K562 (cell line): Measurements from ENCODE around the gene CCNDBP1. TPM values are rescaled to one million over a fixed set of nuclear protein-coding genes. Genes with fewer than 3 reads are reported as not detected.

ENCODE experiments used
- ADNP ChIP-seq: fragments of 200-800 bp; sonication (Bioruptor generic); IDR thresholded peaks from 2 replicates; pipeline ENCODE4 v1.6.1; 2016; ENCODE audit warnings: missing genetic modification characterization, missing compliant biosample characterization
- GATA2 ChIP-seq: sonication (generic); formaldehyde crosslinking; IDR thresholded peaks from 2 replicates; pipeline ENCODE4 v1.4.0; 2020; ENCODE audit warnings: mild to moderate bottlenecking, missing genetic modification reagents
- HDGF ChIP-seq: fragments of 450-650 bp; IDR thresholded peaks from 2 replicates; pipeline ENCODE4 v1.6.1; 2016
- HMG20B ChIP-seq: fragments of 250-450 bp; sonication (Bioruptor Pico); IDR thresholded peaks from 2 replicates; pipeline ENCODE4 v1.5.0; 2021; ENCODE audit warnings: mild to moderate bottlenecking
- HNRNPK ChIP-seq: fragments of 200-400 bp; formaldehyde crosslinking; IDR thresholded peaks from one replicate; pipeline ENCODE4 v1.6.1; 2018; ENCODE audit warnings: mild to moderate bottlenecking, low read depth, low read length; ENCODE audit not compliant: poor library complexity, severe bottlenecking
- HNRNPLL ChIP-seq: fragments of 200-400 bp; formaldehyde crosslinking; IDR thresholded peaks from 2 replicates; pipeline ENCODE4 v1.6.1; 2017; ENCODE audit warnings: low read length, low read depth, mild to moderate bottlenecking; ENCODE audit not compliant: poor library complexity, severe bottlenecking
- MAFG ChIP-seq: fragments of 450-650 bp; conservative IDR thresholded peaks from 2 replicates; pipeline ENCODE4 v1.6.1; 2016; ENCODE audit warnings: missing genetic modification characterization, missing compliant biosample characterization
- POU5F1 ChIP-seq: fragments of 150-350 bp; IDR thresholded peaks from 2 replicates; pipeline ENCODE4 v1.6.1; 2014; ENCODE audit warnings: borderline replicate concordance, low read length, low read depth, mild to moderate bottlenecking; ENCODE audit not compliant: partially characterized antibody
- RAD21 ChIP-seq, 2 experiments: fragments of 250-450 bp in 1 of 2; fragments of 450-650 bp in 1 of 2; sonication (Bioruptor Pico) in 1 of 2; formaldehyde crosslinking in 1 of 2; IDR thresholded peaks in 1 of 2; conservative IDR thresholded peaks in 1 of 2; 2 replicates each; pipeline versions ENCODE4 v1.4.0 to v1.8.0; 2020 to 2022; ENCODE audit warnings: mild to moderate bottlenecking in 2 of 2, moderate library complexity in 1 of 2
- RB1 ChIP-seq: fragments of 450-650 bp; IDR thresholded peaks from 2 replicates; pipeline ENCODE4 v1.6.1; 2017; ENCODE audit warnings: low read depth, mild to moderate bottlenecking
- SMC3 ChIP-seq: conservative IDR thresholded peaks from 2 replicates; pipeline ENCODE4 v1.6.1; 2011; ENCODE audit warnings: low read depth, low read length, improper control_type of control experiment; ENCODE audit not compliant: insufficient read depth
- SNIP1 ChIP-seq: fragments of 450-650 bp; IDR thresholded peaks from 2 replicates; pipeline ENCODE4 v1.7.1; 2017; ENCODE audit warnings: low read depth, mild to moderate bottlenecking
- ZNF41 ChIP-seq: fragments of 250-450 bp; sonication (Bioruptor Pico); conservative IDR thresholded peaks from 2 replicates; pipeline ENCODE4 v1.4.0; 2020; ENCODE audit warnings: mild to moderate bottlenecking
- ZNF707 ChIP-seq: fragments of 250-450 bp; sonication (Bioruptor Pico); conservative IDR thresholded peaks from 2 replicates; pipeline ENCODE4 v1.8.0; 2022; ENCODE audit warnings: inconsistent platforms, mild to moderate bottlenecking, moderate library complexity
- polyA plus RNA-seq, 8 experiments: library from polyadenylated mRNA; depleted of rRNA in 4 of 8; stranded (reverse) in 5 of 8; unstranded in 3 of 8; fragments of >200 nt; fragmentation: Nextera tagmentation in 2 of 8; fragmentation: Illumina TruSeq in 1 of 8; extraction: Ambion mirVana in 2 of 8; extraction: Trizol in 1 of 8; gene quantifications; 2 replicates each; pipeline versions ENCODE4 v1.2.1 to v1.2.3, GENCODE V29; 2011 to 2014; ENCODE audit warnings: inconsistent platforms in 1 of 8, missing spikeins in 1 of 8
- total RNA-seq, 7 experiments: library from RNA; depleted of rRNA in 6 of 7; stranded (reverse); fragments of >200 nt in 6 of 7; fragmentation: Illumina TruSeq in 2 of 7; extraction: Trizol in 2 of 7; gene quantifications; 2 replicates each; pipeline versions ENCODE4 v1.2.1 to v1.2.3, GENCODE V29; 2011 to 2021; ENCODE audit warnings: low replicate concordance in 1 of 7
- TF ChIP-seq, protein P1 (sequence below): fragments of 450-650 bp; formaldehyde crosslinking; IDR thresholded peaks from 2 replicates; pipeline ENCODE4 v1.4.0; 2020; ENCODE audit warnings: mild to moderate bottlenecking, moderate library complexity
- TF ChIP-seq, protein P2 (sequence below), 2 experiments: IDR thresholded peaks; 2 replicates each; pipeline ENCODE4 v1.6.1; 2012; ENCODE audit warnings: improper control_type of control experiment in 2 of 2, low read depth in 2 of 2, low read length in 2 of 2, borderline replicate concordance in 1 of 2
- TF ChIP-seq, protein P3 (sequence below): sonication (generic); formaldehyde crosslinking; IDR thresholded peaks from 2 replicates; pipeline ENCODE4 v1.8.0; 2023; ENCODE audit warnings: mild to moderate bottlenecking, missing genetic modification reagents
- TF ChIP-seq, protein P4 (sequence below): fragments of 450-650 bp; IDR thresholded peaks from 2 replicates; pipeline ENCODE4 v1.6.1; 2017; ENCODE audit warnings: antibody characterized with exemption, mild to moderate bottlenecking

The CCNDBP1 gene
- total and polyA plus RNA-seq, 9 of the 15 experiments (the other 6 are each of a cell fraction or from before 2014, with no cell fraction given) = 37.0 to 111 (median 55.5) TPM

DNA sequence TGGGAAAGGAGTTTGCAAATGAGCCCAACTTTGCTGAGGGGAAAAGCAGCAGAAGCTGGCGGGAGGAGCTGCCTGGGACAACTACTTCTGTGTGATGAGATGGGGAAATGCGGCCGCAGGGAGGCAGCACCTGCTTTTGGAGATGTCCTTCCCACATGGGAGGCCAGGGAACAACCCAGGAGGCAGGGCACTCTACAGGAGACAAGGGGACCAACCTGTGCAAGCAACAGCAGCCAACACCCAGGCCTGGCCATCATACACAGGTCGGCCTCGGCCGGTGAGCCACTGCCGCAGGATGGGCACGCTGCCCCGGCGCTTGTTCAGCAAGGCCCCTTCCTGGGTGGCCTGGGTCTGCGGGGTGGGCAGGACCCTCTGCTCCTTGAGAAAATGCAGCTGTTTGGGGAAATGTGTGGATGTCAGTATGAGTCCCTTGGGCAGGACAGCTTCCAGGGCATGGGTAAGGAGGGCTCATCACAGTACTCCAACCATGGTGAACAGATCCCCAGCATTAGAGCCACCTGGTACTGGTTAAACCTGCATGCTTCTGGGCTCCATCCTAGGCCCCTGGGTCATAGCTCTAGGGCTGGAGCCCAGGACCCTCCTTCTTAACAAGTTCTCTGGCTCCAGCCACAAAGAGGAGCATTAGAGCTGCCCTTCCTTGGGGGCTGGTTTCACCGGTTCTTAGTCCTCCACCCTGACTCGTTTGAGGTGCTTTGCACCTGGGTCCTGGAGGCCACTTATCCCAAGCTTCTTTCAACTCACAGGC, 24.0 kb downstream of the CCNDBP1 start (continued):
- TF ChIP-seq HNRNPLL = no peak
- TF ChIP-seq GATA2 = no peak
- TF ChIP-seq ADNP = no peak
- TF ChIP-seq ZNF707 (CRISPR knock-in tag) = no peak
- no peak for TF ChIP-seq HMG20B (CRISPR knock-in tag)
- TF ChIP-seq RAD21 (CRISPR knock-in tag; conservative IDR thresholded peaks at IDR 0.05 in 1 of 2, IDR thresholded peaks at IDR 0.05 in 1 of 2) = peak; percentile 63 to 83
- TF ChIP-seq, protein P1, sequence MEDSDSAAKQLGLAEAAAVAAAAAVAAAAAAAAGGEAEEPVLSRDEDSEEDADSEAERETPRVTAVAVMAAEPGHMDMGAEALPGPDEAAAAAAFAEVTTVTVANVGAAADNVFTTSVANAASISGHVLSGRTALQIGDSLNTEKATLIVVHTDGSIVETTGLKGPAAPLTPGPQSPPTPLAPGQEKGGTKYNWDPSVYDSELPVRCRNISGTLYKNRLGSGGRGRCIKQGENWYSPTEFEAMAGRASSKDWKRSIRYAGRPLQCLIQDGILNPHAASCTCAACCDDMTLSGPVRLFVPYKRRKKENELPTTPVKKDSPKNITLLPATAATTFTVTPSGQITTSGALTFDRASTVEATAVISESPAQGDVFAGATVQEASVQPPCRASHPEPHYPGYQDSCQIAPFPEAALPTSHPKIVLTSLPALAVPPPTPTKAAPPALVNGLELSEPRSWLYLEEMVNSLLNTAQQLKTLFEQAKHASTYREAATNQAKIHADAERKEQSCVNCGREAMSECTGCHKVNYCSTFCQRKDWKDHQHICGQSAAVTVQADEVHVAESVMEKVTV = peak; percentile 40; the same call in 1 of the 2 replicates
- 0 out of 2 replicates have a peak, but pooled peaks have one; percentile 29 for TF ChIP-seq RB1
- TF ChIP-seq, protein P2, sequence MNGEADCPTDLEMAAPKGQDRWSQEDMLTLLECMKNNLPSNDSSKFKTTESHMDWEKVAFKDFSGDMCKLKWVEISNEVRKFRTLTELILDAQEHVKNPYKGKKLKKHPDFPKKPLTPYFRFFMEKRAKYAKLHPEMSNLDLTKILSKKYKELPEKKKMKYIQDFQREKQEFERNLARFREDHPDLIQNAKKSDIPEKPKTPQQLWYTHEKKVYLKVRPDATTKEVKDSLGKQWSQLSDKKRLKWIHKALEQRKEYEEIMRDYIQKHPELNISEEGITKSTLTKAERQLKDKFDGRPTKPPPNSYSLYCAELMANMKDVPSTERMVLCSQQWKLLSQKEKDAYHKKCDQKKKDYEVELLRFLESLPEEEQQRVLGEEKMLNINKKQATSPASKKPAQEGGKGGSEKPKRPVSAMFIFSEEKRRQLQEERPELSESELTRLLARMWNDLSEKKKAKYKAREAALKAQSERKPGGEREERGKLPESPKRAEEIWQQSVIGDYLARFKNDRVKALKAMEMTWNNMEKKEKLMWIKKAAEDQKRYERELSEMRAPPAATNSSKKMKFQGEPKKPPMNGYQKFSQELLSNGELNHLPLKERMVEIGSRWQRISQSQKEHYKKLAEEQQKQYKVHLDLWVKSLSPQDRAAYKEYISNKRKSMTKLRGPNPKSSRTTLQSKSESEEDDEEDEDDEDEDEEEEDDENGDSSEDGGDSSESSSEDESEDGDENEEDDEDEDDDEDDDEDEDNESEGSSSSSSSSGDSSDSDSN (IDR thresholded peaks at IDR 0.05; ENCODE audit: borderline replicate concordance in 1 of 2, low read depth in 2 of 2, low read length in 2 of 2) = no peak
- no peak for TF ChIP-seq HDGF
- TF ChIP-seq, protein P3, sequence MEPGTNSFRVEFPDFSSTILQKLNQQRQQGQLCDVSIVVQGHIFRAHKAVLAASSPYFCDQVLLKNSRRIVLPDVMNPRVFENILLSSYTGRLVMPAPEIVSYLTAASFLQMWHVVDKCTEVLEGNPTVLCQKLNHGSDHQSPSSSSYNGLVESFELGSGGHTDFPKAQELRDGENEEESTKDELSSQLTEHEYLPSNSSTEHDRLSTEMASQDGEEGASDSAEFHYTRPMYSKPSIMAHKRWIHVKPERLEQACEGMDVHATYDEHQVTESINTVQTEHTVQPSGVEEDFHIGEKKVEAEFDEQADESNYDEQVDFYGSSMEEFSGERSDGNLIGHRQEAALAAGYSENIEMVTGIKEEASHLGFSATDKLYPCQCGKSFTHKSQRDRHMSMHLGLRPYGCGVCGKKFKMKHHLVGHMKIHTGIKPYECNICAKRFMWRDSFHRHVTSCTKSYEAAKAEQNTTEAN = no peak
- TF ChIP-seq HNRNPK = no peak
- no peak for TF ChIP-seq ZNF41 (CRISPR knock-in tag)
- TF ChIP-seq SNIP1 = no peak
- no peak for TF ChIP-seq POU5F1
- peak; percentile 76 for TF ChIP-seq SMC3
- TF ChIP-seq, protein P4, sequence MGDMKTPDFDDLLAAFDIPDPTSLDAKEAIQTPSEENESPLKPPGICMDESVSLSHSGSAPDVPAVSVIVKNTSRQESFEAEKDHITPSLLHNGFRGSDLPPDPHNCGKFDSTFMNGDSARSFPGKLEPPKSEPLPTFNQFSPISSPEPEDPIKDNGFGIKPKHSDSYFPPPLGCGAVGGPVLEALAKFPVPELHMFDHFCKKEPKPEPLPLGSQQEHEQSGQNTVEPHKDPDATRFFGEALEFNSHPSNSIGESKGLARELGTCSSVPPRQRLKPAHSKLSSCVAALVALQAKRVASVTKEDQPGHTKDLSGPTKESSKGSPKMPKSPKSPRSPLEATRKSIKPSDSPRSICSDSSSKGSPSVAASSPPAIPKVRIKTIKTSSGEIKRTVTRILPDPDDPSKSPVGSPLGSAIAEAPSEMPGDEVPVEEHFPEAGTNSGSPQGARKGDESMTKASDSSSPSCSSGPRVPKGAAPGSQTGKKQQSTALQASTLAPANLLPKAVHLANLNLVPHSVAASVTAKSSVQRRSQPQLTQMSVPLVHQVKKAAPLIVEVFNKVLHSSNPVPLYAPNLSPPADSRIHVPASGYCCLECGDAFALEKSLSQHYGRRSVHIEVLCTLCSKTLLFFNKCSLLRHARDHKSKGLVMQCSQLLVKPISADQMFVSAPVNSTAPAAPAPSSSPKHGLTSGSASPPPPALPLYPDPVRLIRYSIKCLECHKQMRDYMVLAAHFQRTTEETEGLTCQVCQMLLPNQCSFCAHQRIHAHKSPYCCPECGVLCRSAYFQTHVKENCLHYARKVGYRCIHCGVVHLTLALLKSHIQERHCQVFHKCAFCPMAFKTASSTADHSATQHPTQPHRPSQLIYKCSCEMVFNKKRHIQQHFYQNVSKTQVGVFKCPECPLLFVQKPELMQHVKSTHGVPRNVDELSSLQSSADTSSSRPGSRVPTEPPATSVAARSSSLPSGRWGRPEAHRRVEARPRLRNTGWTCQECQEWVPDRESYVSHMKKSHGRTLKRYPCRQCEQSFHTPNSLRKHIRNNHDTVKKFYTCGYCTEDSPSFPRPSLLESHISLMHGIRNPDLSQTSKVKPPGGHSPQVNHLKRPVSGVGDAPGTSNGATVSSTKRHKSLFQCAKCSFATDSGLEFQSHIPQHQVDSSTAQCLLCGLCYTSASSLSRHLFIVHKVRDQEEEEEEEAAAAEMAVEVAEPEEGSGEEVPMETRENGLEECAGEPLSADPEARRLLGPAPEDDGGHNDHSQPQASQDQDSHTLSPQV = no peak
- no peak for TF ChIP-seq MAFG (tag)
